Measurements from ENCODE around the gene CORO1C.
A peak's percentile ranks its signal among the peaks of the same experiment; 100 is the strongest.

The CORO1C gene

GRCh38 chr12:108696111-108696995, 35.0 kb downstream of the CORO1C start:
- no peak for DNase-seq (ENCODE audit: low read depth)

GRCh38 chr12:108694812-108695278, 36.5 kb downstream of the CORO1C start:
- no peak for DNase-seq (ENCODE audit: low read depth)

GRCh38 chr12:108693751-108694150, 37.6 kb downstream of the CORO1C start:
- no peak for DNase-seq (ENCODE audit: low read depth)

- DNase-seq (ENCODE audit: low read depth), result no peak
Observed at GRCh38 chr12:108693186-108693730, 38.1 kb downstream of the CORO1C start.

GRCh38 chr12:108691998-108692808, 39.1 kb downstream of the CORO1C start:
- no peak for DNase-seq (ENCODE audit: low read depth)

- peak; percentile 48 for DNase-seq (ENCODE audit: low read depth)
Observed at GRCh38 chr12:108691175-108691997, 39.9 kb downstream of the CORO1C start.

GRCh38 chr12:108690542-108691174, 40.7 kb downstream of the CORO1C start:
- no peak for DNase-seq (ENCODE audit: low read depth)

- no peak for DNase-seq (ENCODE audit: low read depth)
Observed at GRCh38 chr12:108690191-108690518, 41.2 kb downstream of the CORO1C start.

- no peak for DNase-seq (ENCODE audit: low read depth)
Observed at GRCh38 chr12:108689314-108690190, 41.8 kb downstream of the CORO1C start.

- DNase-seq (ENCODE audit: low read depth), result no peak
Observed at GRCh38 chr12:108686780-108687179, 44.5 kb downstream of the CORO1C start.

- DNase-seq (ENCODE audit: low read depth), result no peak
Observed at GRCh38 chr12:108685469-108686260, 45.7 kb downstream of the CORO1C start.

- no peak for DNase-seq (ENCODE audit: low read depth)
Observed at GRCh38 chr12:108683906-108684556, 47.3 kb downstream of the CORO1C start.

GRCh38 chr12:108681317-108681716, 50.0 kb downstream of the CORO1C start:
- no peak for DNase-seq (ENCODE audit: low read depth)

- DNase-seq (ENCODE audit: low read depth), result no peak
Observed at GRCh38 chr12:108679106-108679681, 52.1 kb downstream of the CORO1C start.

- no peak for DNase-seq (ENCODE audit: low read depth)
Observed at GRCh38 chr12:108678104-108678730, 53.1 kb downstream of the CORO1C start.

- DNase-seq (ENCODE audit: low read depth), result no peak
Observed at GRCh38 chr12:108677381-108677780, 53.9 kb downstream of the CORO1C start.

GRCh38 chr12:108676707-108677106, 54.6 kb downstream of the CORO1C start:
- no peak for DNase-seq (ENCODE audit: low read depth)

- DNase-seq (ENCODE audit: low read depth), result no peak
Observed at GRCh38 chr12:108675792-108676191, 55.5 kb downstream of the CORO1C start.
